Measurements from ENCODE around the gene SEMA5A.

DNA sequence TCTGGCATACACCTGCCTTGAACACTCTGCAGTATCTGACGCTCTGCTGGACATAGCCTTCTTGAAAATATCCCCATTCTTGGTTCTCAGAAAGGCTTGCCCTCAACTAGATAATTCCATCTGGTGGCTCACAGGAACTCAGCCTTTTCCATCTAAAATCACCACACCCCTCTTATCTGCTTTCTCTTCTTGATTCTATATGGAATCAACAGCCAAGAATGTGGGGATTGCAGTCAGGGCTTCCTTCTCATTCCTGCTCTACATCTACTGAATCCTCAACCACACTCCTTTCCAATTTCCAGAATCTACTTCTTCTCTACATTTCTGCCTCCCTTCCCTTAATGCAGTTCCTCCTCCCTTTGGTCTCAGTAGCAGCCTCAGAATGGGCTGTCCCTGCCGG lies 170.1 kb downstream of the SEMA5A start:
- TF ChIP-seq POLR2A (IDR thresholded peaks at IDR 0.05; ENCODE audit: low read length), result no peak
- no peak for TF ChIP-seq GATA1 (IDR thresholded peaks at IDR 0.05; ENCODE audit: low read depth, low read length)

Measured in erythroblast (primary cell).